AG04449 (cell line): ENCODE measurements around the gene FLT3.

ENCODE experiments used
- CTCF ChIA-PET: fragments of 350-600 bp; formaldehyde crosslinking; extraction: SDS; loops from one replicate; lab custom pipeline; 2021; ENCODE audit warnings: antibody characterized with exemption; lab: Yijun Ruan, JAX
- POLR2A ChIA-PET: fragments of 400-600, 350-600 bp; formaldehyde crosslinking; extraction: SDS; loops from one replicate; lab custom pipeline; 2020; ENCODE audit warnings: antibody characterized with exemption, inconsistent platforms; lab: Yijun Ruan, JAX
- DNase-seq: peaks from one replicate; pipeline ENCODE4 v3.0.0-alpha.2; 2010; ENCODE audit warnings: low read depth, low spot score
- H3K4me3 ChIP-seq: 2 replicates; pipeline ENCODE4 v1.5.1; 2011; ENCODE audit warnings: low read depth, mild to moderate bottlenecking, control low read depth, low read length
- TF ChIP-seq, protein P1 (sequence below): IDR thresholded peaks from one replicate; pipeline ENCODE4 v1.5.1; 2011; ENCODE audit warnings: mild to moderate bottlenecking, moderate library complexity, low read length, control low read depth, inconsistent platforms; ENCODE audit not compliant: insufficient read depth; ENCODE audit errors: missing control alignments

FLT3 gene

DNA sequence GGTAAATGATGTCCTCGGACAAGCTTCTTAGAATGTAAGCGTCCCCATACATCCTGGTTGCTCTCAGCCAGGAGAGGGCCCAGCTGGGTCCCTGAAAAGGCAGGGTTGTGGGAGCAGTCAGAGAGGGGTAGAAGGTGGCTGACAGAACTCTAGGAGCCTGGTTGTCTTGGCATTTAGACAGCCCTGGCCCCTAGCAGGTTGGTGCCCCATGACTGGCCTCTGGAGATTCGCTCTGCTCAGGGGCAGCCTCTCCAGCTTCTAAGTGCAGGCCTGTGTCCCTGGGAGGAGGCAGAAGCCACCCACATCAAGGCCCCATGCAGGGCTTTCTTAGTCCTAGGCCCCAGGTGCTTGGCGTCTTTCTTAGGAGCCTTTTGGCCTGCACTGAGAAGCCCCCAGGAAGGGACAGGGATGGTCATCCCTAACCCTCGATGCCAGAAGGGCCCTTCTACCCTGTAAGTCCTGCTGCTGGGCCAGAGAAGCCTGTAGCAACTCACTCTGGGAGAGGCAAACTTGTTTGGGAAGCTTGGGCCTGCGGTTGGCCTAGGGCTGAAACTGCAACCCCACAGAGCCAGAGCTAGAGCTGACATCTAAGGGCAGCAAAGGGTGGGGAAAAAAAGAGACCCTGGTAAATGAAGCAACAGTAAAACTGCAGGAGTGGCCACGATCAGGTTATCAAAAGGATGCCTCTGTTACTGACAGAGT, 128.4 kb downstream of the FLT3 start:
- no peak overlapping the region for H3K4me3 ChIP-seq
- TF ChIP-seq, protein P1, sequence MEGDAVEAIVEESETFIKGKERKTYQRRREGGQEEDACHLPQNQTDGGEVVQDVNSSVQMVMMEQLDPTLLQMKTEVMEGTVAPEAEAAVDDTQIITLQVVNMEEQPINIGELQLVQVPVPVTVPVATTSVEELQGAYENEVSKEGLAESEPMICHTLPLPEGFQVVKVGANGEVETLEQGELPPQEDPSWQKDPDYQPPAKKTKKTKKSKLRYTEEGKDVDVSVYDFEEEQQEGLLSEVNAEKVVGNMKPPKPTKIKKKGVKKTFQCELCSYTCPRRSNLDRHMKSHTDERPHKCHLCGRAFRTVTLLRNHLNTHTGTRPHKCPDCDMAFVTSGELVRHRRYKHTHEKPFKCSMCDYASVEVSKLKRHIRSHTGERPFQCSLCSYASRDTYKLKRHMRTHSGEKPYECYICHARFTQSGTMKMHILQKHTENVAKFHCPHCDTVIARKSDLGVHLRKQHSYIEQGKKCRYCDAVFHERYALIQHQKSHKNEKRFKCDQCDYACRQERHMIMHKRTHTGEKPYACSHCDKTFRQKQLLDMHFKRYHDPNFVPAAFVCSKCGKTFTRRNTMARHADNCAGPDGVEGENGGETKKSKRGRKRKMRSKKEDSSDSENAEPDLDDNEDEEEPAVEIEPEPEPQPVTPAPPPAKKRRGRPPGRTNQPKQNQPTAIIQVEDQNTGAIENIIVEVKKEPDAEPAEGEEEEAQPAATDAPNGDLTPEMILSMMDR, result no peak
- POLR2A ChIA-PET, result interaction anchor here (0.9 kb wide), 1 partner anchor 51 kb away, joined by 3 read pairs; no protein-coding TSS in a partner anchor
- DNase-seq, result no peak
- CTCF ChIA-PET, result interaction anchor here (1.1 to 3.4 kb wide), 6 partner anchors 9 to 610 kb away, joined by 3 to 17 read pairs (median 7); no protein-coding TSS in a partner anchor

GRCh38 chr13:27971236-27971645, 129.1 kb downstream of the FLT3 start:
- POLR2A ChIA-PET, result interaction anchor here (0.9 kb wide), 1 partner anchor 50 kb away, joined by 3 read pairs; no protein-coding TSS in a partner anchor
- CTCF ChIA-PET, result interaction anchor here (1.1 to 3.4 kb wide), 6 partner anchors 10 to 610 kb away, joined by 3 to 17 read pairs (median 8); no protein-coding TSS in a partner anchor
- no peak overlapping the region for H3K4me3 ChIP-seq
- no peak for DNase-seq
- TF ChIP-seq, protein P1, result no peak

DNA sequence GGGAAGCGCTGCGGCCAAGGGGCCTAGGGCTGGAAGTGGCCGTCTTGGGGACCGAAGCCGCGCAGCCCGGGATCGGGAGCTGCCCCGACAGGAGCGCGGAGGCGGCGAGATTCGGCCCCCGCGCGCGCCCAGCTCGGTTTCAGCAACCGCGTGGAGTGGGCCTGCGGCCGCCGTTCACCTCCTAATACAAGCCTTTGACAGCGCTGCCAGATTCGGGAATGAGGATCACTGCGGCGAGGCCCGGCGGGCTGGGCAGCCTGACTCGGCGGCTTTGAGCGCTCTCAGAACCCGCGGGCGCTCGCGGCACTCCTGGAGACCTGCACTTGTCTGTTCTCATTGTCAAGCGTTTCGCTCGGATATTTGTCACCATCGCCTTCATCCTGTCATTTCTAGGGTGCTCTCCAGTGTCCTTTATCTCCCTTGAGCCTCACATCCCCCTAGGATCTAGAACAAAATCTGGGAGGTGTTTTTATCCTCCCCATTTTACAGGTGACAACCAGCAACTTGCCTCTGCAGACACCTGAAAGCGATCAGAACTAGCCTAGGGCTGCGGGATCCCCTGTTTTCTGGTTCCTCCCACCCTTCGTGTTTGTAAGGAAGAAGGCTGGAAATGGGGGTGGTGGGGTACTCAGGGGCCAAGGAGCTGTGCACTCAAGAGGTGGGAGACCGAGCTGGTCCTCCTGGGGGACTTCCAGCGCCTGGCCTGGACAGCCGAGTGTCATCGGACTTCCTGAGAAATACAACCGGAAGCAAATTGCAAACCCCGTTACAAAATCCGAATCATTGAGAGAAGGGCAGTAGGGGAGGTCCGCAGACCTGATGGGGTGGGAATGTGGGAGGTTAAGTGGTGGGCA, 129.8 kb downstream of the FLT3 start:
- no peak for DNase-seq
- H3K4me3 ChIP-seq, result no peak overlapping the region
- TF ChIP-seq, protein P1, result no peak
- ChIA-PET POLR2A (interaction anchor here (0.9 kb wide), 1 partner anchor 50 kb away, joined by 3 read pairs; no protein-coding TSS in a partner anchor), CTCF (interaction anchor here (0.6 to 3.4 kb wide), 7 partner anchors 10 to 608 kb away, joined by 3 to 17 read pairs (median 3); no protein-coding TSS in a partner anchor)

- no peak for DNase-seq
- H3K4me3 ChIP-seq, result no peak overlapping the region
- ChIA-PET CTCF (interaction anchor here (0.6 to 3.4 kb wide), 5 partner anchors 14 to 608 kb away, joined by 3 to 17 read pairs (median 3); no protein-coding TSS in a partner anchor), POLR2A (no interaction called here)
- TF ChIP-seq, protein P1, result no peak
Measured at GRCh38 chr13:27969866-27970229, 130.5 kb downstream of the FLT3 start.

DNA sequence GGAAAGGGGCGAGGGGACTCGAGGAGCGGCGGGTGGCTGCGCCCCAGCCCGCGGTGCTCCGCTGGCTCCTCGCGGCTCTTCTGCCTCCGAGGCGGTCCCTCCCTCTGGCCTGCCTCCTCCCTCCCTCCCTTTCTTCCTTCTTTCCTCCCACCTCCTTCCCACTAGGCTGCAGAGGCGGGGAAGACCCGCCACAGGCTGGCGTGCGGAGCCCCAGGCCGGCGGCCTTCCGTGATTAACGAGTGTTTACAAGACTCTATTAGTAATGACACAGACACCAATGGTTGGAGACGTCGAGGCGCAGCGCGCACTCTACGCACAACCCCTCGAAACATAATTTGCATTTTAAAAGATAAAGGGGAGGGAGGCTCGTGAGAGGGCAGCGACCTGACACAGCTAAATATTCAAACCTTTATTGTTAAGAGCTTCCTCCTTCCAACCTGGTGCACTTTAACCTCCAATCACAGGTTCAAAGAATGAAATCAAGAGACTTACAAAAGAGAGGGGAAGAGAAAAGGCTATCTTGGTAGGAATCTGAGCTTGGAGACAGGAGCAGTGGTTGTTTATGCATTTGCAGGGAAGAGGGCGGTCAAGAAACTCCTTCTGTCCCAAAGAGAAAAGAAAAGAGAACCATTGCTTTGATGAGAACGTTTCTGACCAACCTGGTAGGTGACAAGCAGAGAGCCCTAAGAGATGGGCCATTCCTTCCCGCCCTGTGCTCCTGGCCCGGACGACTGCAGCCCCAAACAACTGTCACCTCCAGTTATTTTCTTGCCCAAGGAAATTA, 131.1 kb downstream of the FLT3 start, which contains the start of gene CDX2:
Gene CDX2 (minus strand): TSS at position 234 of the 784 bp plus-strand sequence. CDS start 309 bp downstream, outside the sequence.
- TF ChIP-seq, protein P1, result no peak
- CTCF ChIA-PET, result interaction anchor here (1.0 to 3.4 kb wide), 4 partner anchors 15 to 607 kb away, joined by 3 to 17 read pairs (median 5); no protein-coding TSS in a partner anchor
- H3K4me3 ChIP-seq, result no peak within 1 kb of the TSS
- no peak for DNase-seq
- POLR2A ChIA-PET, result no interaction called here
